OCI-LY1 (cell line): ENCODE data around the gene SERTAD3.

Experiments
- EZH2 ChIP-seq: fragments of 200-600 bp; sonication (generic), shearing (Covaris generic); IDR thresholded peaks from 2 replicates; pipeline ENCODE4 v1.8.0; 2017; ENCODE audit warnings: borderline replicate concordance, mixed run types, mild to moderate bottlenecking, antibody characterized with exemption, low read length, moderate library complexity, mixed read lengths
- TF ChIP-seq, protein P1 (sequence below): fragments of 200-600 bp; sonication (generic), shearing (Covaris generic); IDR thresholded peaks from 2 replicates; pipeline ENCODE4 v1.5.1; 2017; ENCODE audit warnings: mild to moderate bottlenecking, antibody characterized with exemption, low read length, moderate library complexity, mixed read lengths

GRCh38 chr19:40441719-40442253, 2.3 kb downstream of the SERTAD3 start:
- TF ChIP-seq, protein P1, sequence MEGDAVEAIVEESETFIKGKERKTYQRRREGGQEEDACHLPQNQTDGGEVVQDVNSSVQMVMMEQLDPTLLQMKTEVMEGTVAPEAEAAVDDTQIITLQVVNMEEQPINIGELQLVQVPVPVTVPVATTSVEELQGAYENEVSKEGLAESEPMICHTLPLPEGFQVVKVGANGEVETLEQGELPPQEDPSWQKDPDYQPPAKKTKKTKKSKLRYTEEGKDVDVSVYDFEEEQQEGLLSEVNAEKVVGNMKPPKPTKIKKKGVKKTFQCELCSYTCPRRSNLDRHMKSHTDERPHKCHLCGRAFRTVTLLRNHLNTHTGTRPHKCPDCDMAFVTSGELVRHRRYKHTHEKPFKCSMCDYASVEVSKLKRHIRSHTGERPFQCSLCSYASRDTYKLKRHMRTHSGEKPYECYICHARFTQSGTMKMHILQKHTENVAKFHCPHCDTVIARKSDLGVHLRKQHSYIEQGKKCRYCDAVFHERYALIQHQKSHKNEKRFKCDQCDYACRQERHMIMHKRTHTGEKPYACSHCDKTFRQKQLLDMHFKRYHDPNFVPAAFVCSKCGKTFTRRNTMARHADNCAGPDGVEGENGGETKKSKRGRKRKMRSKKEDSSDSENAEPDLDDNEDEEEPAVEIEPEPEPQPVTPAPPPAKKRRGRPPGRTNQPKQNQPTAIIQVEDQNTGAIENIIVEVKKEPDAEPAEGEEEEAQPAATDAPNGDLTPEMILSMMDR, result no peak
- TF ChIP-seq EZH2, result no peak
